Measurements from ENCODE around the gene AIF1L.

The AIF1L gene

GRCh38 chr9:131129183-131129582 lies 32.9 kb downstream of the AIF1L start:
- H3K23ac ChIP-seq (ENCODE audit: low read length in 2 of 2) = no peak overlapping the region
- H3K27me3 ChIP-seq (ENCODE audit: control insufficient read depth in 1 of 2, insufficient read depth in 1 of 2, low read length in 2 of 2) = no peaks in the 10 kb centered on the region

GRCh38 chr9:131138676-131139075 lies 42.3 kb downstream of the AIF1L start:
- Histone ChIP-seq H3K4me3 (ENCODE audit: insufficient read depth in 1 of 2, low read depth in 1 of 2, low read length in 2 of 2) (no peak overlapping the region), H3K27me3 (ENCODE audit: control insufficient read depth in 1 of 2, insufficient read depth in 1 of 2, low read length in 2 of 2) (no peaks in the 10 kb centered on the region), H2AK5ac (ENCODE audit: low read length, severe bottlenecking) (no peak overlapping the region), H3K14ac (ENCODE audit: low read length in 2 of 2) (no peak overlapping the region), H2BK120ac (ENCODE audit: low read depth, low read length) (no peak overlapping the region), H2BK5ac (ENCODE audit: low read depth, low read length, poor library complexity, severe bottlenecking) (no peak overlapping the region), H3K27ac (ENCODE audit: low read length, poor library complexity, severe bottlenecking) (no peak overlapping the region), H3K23ac (ENCODE audit: low read length in 2 of 2) (no peak overlapping the region), H3K79me1 (replicated peaks; ENCODE audit: low read length, poor library complexity, severe bottlenecking) (peaks cover 23% of the 10 kb centered on the region), H2BK12ac (ENCODE audit: low read length in 2 of 2) (no peak overlapping the region), H4K91ac (ENCODE audit: low read length) (no peak overlapping the region), H3K9ac (ENCODE audit: low read length) (no peak overlapping the region), H3K4me2 (ENCODE audit: low read length, poor library complexity, severe bottlenecking) (no peak overlapping the region), H4K8ac (ENCODE audit: low read length) (no peak overlapping the region), H2AFZ (ENCODE audit: low read depth, low read length) (no peak overlapping the region), H3K4me1 (ENCODE audit: control insufficient read depth, insufficient read depth, low read depth, low read length) (peaks cover 1% of the 10 kb centered on the region), H2BK15ac (ENCODE audit: low read depth, poor library complexity, severe bottlenecking) (no peak overlapping the region), H3K4ac (ENCODE audit: low read depth in 1 of 2, low read length in 2 of 2) (no peak overlapping the region), H3K18ac (ENCODE audit: low read depth in 1 of 2, low read length in 2 of 2) (no peak overlapping the region), H3K36me3 (ENCODE audit: control insufficient read depth in 1 of 2, insufficient read depth in 2 of 2, low read depth in 1 of 2, low read length in 2 of 2) (peaks cover 32 to 91% of the 10 kb centered on the region in 2 experiments), H3K9me3 (ENCODE audit: control insufficient read depth, low read length) (no peaks in the 10 kb centered on the region)
- no peak for DNase-seq
- WGBS = 99% methylated on average over 2 of the region's 2 CpGs

More at GRCh38 chr9:131129183-131129582, 32.9 kb downstream of the AIF1L start:
- Histone ChIP-seq H3K9me3 (ENCODE audit: control insufficient read depth, low read length) (no peaks in the 10 kb centered on the region), H3K4me3 (ENCODE audit: insufficient read depth in 1 of 2, low read depth in 1 of 2, low read length in 2 of 2) (no peak overlapping the region), H3K4me2 (ENCODE audit: low read length, poor library complexity, severe bottlenecking) (no peak overlapping the region), H3K79me1 (replicated peaks; ENCODE audit: low read length, poor library complexity, severe bottlenecking) (peaks cover 16% of the 10 kb centered on the region), H3K27ac (ENCODE audit: low read length, poor library complexity, severe bottlenecking) (no peak overlapping the region), H3K14ac (ENCODE audit: low read length in 2 of 2) (no peak overlapping the region), H2BK5ac (ENCODE audit: low read depth, low read length, poor library complexity, severe bottlenecking) (no peak overlapping the region), H4K91ac (ENCODE audit: low read length) (no peak overlapping the region), H3K4me1 (ENCODE audit: control insufficient read depth, insufficient read depth, low read depth, low read length) (peaks cover 3% of the 10 kb centered on the region), H2AK5ac (ENCODE audit: low read length, severe bottlenecking) (no peak overlapping the region), H3K4ac (ENCODE audit: low read depth in 1 of 2, low read length in 2 of 2) (no peak overlapping the region), H4K8ac (ENCODE audit: low read length) (no peak overlapping the region), H3K9ac (ENCODE audit: low read length) (no peak overlapping the region), H2AFZ (ENCODE audit: low read depth, low read length) (no peak overlapping the region), H2BK12ac (ENCODE audit: low read length in 2 of 2) (no peak overlapping the region), H3K18ac (ENCODE audit: low read depth in 1 of 2, low read length in 2 of 2) (no peak overlapping the region), H2BK15ac (ENCODE audit: low read depth, poor library complexity, severe bottlenecking) (no peak overlapping the region), H3K36me3 (ENCODE audit: control insufficient read depth in 1 of 2, insufficient read depth in 2 of 2, low read depth in 1 of 2, low read length in 2 of 2) (peaks cover 27 to 67% of the 10 kb centered on the region in 2 experiments), H2BK120ac (ENCODE audit: low read depth, low read length) (no peak overlapping the region)
- WGBS = 90% methylated on average over 3 of the region's 3 CpGs
- DNase-seq = no peak

- Histone ChIP-seq H3K27me3 (ENCODE audit: control insufficient read depth in 1 of 2, insufficient read depth in 1 of 2, low read length in 2 of 2) (no peaks in the 10 kb centered on the region), H2BK5ac (ENCODE audit: low read depth, low read length, poor library complexity, severe bottlenecking) (no peak overlapping the region), H3K23ac (ENCODE audit: low read length in 2 of 2) (no peak overlapping the region), H3K9ac (ENCODE audit: low read length) (no peak overlapping the region), H3K4me3 (ENCODE audit: insufficient read depth in 1 of 2, low read depth in 1 of 2, low read length in 2 of 2) (no peak overlapping the region), H3K18ac (ENCODE audit: low read depth in 1 of 2, low read length in 2 of 2) (no peak overlapping the region), H4K91ac (ENCODE audit: low read length) (no peak overlapping the region), H2BK12ac (ENCODE audit: low read length in 2 of 2) (no peak overlapping the region), H3K79me1 (replicated peaks; ENCODE audit: low read length, poor library complexity, severe bottlenecking) (peaks cover 26% of the 10 kb centered on the region), H3K9me3 (ENCODE audit: control insufficient read depth, low read length) (no peaks in the 10 kb centered on the region), H3K4me2 (ENCODE audit: low read length, poor library complexity, severe bottlenecking) (no peak overlapping the region), H2BK120ac (ENCODE audit: low read depth, low read length) (no peak overlapping the region), H3K36me3 (ENCODE audit: control insufficient read depth in 1 of 2, insufficient read depth in 2 of 2, low read depth in 1 of 2, low read length in 2 of 2) (peaks cover 30 to 91% of the 10 kb centered on the region in 2 experiments), H3K27ac (ENCODE audit: low read length, poor library complexity, severe bottlenecking) (no peak overlapping the region), H2BK15ac (ENCODE audit: low read depth, poor library complexity, severe bottlenecking) (no peak overlapping the region), H3K4ac (ENCODE audit: low read depth in 1 of 2, low read length in 2 of 2) (no peak overlapping the region), H3K14ac (ENCODE audit: low read length in 2 of 2) (no peak overlapping the region), H2AK5ac (ENCODE audit: low read length, severe bottlenecking) (no peak overlapping the region), H3K4me1 (ENCODE audit: control insufficient read depth, insufficient read depth, low read depth, low read length) (peaks cover 1% of the 10 kb centered on the region), H2AFZ (ENCODE audit: low read depth, low read length) (no peak overlapping the region), H4K8ac (ENCODE audit: low read length) (no peak overlapping the region)
- WGBS = 96% methylated on average over 4 of the region's 4 CpGs
- DNase-seq = no peak
Observed at GRCh38 chr9:131140112-131140511, 43.8 kb downstream of the AIF1L start.

- H3K23ac ChIP-seq (ENCODE audit: low read length in 2 of 2) = no peak overlapping the region
- H2AK5ac ChIP-seq (ENCODE audit: low read length, severe bottlenecking) = no peak overlapping the region
- no peak overlapping the region for H3K4me3 ChIP-seq (ENCODE audit: insufficient read depth in 1 of 2, low read depth in 1 of 2, low read length in 2 of 2)
- H3K14ac ChIP-seq (ENCODE audit: low read length in 2 of 2) = no peak overlapping the region
- H3K4ac ChIP-seq (ENCODE audit: low read depth in 1 of 2, low read length in 2 of 2) = no peak overlapping the region
- H3K4me1 ChIP-seq (ENCODE audit: control insufficient read depth, insufficient read depth, low read depth, low read length) = peaks cover 1% of the 10 kb centered on the region
- H3K9me3 ChIP-seq (ENCODE audit: control insufficient read depth, low read length) = no peaks in the 10 kb centered on the region
- H2BK120ac ChIP-seq (ENCODE audit: low read depth, low read length) = no peak overlapping the region
- no peak overlapping the region for H2AFZ ChIP-seq (ENCODE audit: low read depth, low read length)
- H3K9ac ChIP-seq (ENCODE audit: low read length) = no peak overlapping the region
- H4K91ac ChIP-seq (ENCODE audit: low read length) = no peak overlapping the region
- no peak overlapping the region for H4K8ac ChIP-seq (ENCODE audit: low read length)
- 100% methylated on average over 3 of the region's 3 CpGs for WGBS
- H2BK5ac ChIP-seq (ENCODE audit: low read depth, low read length, poor library complexity, severe bottlenecking) = no peak overlapping the region
- H3K79me1 ChIP-seq (replicated peaks; ENCODE audit: low read length, poor library complexity, severe bottlenecking) = peaks cover 25% of the 10 kb centered on the region
- peaks cover 29 to 91% of the 10 kb centered on the region in 2 experiments for H3K36me3 ChIP-seq (ENCODE audit: control insufficient read depth in 1 of 2, insufficient read depth in 2 of 2, low read depth in 1 of 2, low read length in 2 of 2)
- DNase-seq = no peak
- H2BK15ac ChIP-seq (ENCODE audit: low read depth, poor library complexity, severe bottlenecking) = no peak overlapping the region
- H3K27me3 ChIP-seq (ENCODE audit: control insufficient read depth in 1 of 2, insufficient read depth in 1 of 2, low read length in 2 of 2) = no peaks in the 10 kb centered on the region
- H3K18ac ChIP-seq (ENCODE audit: low read depth in 1 of 2, low read length in 2 of 2) = no peak overlapping the region
- no peak overlapping the region for H3K27ac ChIP-seq (ENCODE audit: low read length, poor library complexity, severe bottlenecking)
- no peak overlapping the region for H2BK12ac ChIP-seq (ENCODE audit: low read length in 2 of 2)
- no peak overlapping the region for H3K4me2 ChIP-seq (ENCODE audit: low read length, poor library complexity, severe bottlenecking)
Observed at GRCh38 chr9:131140550-131140949, 44.2 kb downstream of the AIF1L start.
